ENCODE measurements around the gene ZNF330.

ZNF330 gene

DNA sequence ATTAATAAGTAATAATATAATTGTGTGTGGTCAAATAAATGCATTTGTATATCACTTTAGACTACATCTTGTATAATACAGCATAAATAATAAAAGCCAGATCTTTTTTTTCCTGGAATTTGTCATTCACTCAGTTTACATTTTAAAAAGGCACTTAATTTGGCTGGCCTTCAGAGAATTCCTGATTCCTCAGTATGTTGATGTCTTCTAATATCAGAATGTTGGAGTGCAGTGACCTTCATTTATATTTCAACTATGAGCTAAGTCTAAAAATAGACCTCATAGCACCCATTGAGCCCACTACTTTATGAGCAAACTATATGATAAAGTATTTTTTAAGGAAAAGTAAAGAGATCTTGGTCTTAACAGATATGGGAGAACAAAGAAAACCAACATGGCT is 27.8 kb downstream of the ZNF330 start:
- TF ChIP-seq, protein P1, sequence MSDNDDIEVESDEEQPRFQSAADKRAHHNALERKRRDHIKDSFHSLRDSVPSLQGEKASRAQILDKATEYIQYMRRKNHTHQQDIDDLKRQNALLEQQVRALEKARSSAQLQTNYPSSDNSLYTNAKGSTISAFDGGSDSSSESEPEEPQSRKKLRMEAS (IDR thresholded peaks at IDR 0.05): no peak
- TF ChIP-seq, protein P2, sequence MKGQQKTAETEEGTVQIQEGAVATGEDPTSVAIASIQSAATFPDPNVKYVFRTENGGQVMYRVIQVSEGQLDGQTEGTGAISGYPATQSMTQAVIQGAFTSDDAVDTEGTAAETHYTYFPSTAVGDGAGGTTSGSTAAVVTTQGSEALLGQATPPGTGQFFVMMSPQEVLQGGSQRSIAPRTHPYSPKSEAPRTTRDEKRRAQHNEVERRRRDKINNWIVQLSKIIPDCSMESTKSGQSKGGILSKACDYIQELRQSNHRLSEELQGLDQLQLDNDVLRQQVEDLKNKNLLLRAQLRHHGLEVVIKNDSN (IDR thresholded peaks at IDR 0.05): no peak
- TF ChIP-seq NFIC (IDR thresholded peaks at IDR 0.05) (no peak), CREB1 (IDR thresholded peaks at IDR 0.05; ENCODE audit: low read depth) (no peak), TEAD4 (IDR thresholded peaks at IDR 0.05) (no peak), CEBPB (IDR thresholded peaks at IDR 0.05) (no peak), EGR1 (IDR thresholded peaks at IDR 0.05) (no peak), ZBTB7A (IDR thresholded peaks at IDR 0.05; ENCODE audit: low read depth) (no peak), TAF1 (IDR thresholded peaks at IDR 0.05; ENCODE audit: low read depth) (no peak), EP300 (IDR thresholded peaks at IDR 0.05; ENCODE audit: borderline replicate concordance) (no peak), YY1 (IDR thresholded peaks at IDR 0.05; ENCODE audit: low read depth) (no peak), FOXM1 (IDR thresholded peaks at IDR 0.05; ENCODE audit: borderline replicate concordance, low read depth) (no peak), TCF12 (IDR thresholded peaks at IDR 0.05; ENCODE audit: low read depth) (no peak), RAD21 (IDR thresholded peaks at IDR 0.05; ENCODE audit: low read depth) (no peak)
- TF ChIP-seq, protein P3, sequence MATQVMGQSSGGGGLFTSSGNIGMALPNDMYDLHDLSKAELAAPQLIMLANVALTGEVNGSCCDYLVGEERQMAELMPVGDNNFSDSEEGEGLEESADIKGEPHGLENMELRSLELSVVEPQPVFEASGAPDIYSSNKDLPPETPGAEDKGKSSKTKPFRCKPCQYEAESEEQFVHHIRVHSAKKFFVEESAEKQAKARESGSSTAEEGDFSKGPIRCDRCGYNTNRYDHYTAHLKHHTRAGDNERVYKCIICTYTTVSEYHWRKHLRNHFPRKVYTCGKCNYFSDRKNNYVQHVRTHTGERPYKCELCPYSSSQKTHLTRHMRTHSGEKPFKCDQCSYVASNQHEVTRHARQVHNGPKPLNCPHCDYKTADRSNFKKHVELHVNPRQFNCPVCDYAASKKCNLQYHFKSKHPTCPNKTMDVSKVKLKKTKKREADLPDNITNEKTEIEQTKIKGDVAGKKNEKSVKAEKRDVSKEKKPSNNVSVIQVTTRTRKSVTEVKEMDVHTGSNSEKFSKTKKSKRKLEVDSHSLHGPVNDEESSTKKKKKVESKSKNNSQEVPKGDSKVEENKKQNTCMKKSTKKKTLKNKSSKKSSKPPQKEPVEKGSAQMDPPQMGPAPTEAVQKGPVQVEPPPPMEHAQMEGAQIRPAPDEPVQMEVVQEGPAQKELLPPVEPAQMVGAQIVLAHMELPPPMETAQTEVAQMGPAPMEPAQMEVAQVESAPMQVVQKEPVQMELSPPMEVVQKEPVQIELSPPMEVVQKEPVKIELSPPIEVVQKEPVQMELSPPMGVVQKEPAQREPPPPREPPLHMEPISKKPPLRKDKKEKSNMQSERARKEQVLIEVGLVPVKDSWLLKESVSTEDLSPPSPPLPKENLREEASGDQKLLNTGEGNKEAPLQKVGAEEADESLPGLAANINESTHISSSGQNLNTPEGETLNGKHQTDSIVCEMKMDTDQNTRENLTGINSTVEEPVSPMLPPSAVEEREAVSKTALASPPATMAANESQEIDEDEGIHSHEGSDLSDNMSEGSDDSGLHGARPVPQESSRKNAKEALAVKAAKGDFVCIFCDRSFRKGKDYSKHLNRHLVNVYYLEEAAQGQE (IDR thresholded peaks at IDR 0.05; ENCODE audit: low read depth): no peak

DNA sequence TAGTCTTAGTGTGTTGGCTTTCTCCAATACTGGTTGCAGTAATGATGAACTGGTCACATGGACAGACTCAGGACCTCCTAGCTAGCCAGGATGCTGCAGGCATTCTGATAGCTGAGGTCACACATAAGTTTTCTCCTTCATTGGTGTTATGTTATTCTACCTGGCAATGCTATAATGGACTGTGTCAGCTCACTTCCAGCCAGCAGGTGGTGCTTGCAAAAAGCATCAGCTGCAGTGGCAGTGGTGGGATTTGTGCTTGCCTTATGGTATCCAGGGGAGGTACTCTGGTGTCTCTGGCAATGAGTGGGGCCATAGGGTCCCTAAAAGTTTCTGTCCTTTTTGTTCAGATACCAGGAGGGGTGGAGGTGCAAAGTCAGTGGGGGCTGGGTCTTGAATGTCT is 33.6 kb downstream of the ZNF330 start:
- TF ChIP-seq NFIC (IDR thresholded peaks at IDR 0.05) (no peak), EP300 (IDR thresholded peaks at IDR 0.05; ENCODE audit: borderline replicate concordance) (no peak), FOXM1 (IDR thresholded peaks at IDR 0.05; ENCODE audit: borderline replicate concordance, low read depth) (no peak)

DNA sequence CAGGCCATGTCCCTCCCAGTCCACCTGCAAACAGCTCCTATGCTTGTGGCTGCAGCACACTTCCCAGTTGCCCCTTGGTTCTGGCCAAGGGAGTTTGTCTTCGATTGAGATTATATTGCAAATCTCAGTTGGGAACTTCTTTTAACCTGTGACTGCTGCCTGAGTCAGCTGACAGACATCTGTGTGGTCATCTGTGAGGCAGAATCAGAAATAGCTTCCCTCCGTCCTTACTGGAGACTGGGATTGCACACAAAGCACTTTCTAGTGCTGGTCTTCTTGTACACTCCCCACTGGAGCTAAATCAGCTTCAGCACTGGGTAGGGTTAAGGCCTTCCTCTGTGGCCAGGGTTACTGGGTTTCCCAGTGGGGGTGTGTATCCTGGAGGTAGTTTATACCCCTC is 34.3 kb downstream of the ZNF330 start:
- TF ChIP-seq NFIC (IDR thresholded peaks at IDR 0.05) (no peak), FOXM1 (IDR thresholded peaks at IDR 0.05; ENCODE audit: borderline replicate concordance, low read depth) (no peak), TAF1 (IDR thresholded peaks at IDR 0.05; ENCODE audit: low read depth) (no peak), TCF12 (IDR thresholded peaks at IDR 0.05; ENCODE audit: low read depth) (no peak), CEBPB (IDR thresholded peaks at IDR 0.05) (no peak), CREB1 (IDR thresholded peaks at IDR 0.05; ENCODE audit: low read depth) (no peak)
- TF ChIP-seq, protein P1 (IDR thresholded peaks at IDR 0.05): no peak
- TF ChIP-seq, protein P2 (IDR thresholded peaks at IDR 0.05): no peak

DNA sequence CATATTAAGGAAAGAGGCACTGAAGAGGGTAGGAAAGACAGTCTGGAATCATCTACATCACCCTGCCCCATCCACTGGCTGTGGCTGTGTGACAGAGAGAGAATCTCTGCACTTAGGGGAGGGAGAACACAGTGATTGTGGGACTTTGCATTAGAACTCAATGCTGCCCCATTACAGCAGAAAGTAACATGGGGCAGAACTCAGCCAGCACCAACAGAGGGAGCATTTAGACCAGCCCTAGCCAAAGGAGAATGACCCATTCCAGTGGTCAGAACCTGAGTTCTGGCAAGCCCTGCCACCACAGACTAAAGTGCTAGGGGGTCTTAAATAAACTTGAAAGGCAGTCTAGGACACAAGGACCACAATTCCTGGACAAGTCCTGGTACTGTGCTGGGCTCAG is 37.9 kb downstream of the ZNF330 start:
- no peak for TF ChIP-seq CREB1 (IDR thresholded peaks at IDR 0.05; ENCODE audit: low read depth)
- no peak for TF ChIP-seq TCF12 (IDR thresholded peaks at IDR 0.05; ENCODE audit: low read depth)
- peak; percentile 21; the same call in 1 of the 2 replicates for TF ChIP-seq RAD21 (IDR thresholded peaks at IDR 0.05; ENCODE audit: low read depth)

DNA sequence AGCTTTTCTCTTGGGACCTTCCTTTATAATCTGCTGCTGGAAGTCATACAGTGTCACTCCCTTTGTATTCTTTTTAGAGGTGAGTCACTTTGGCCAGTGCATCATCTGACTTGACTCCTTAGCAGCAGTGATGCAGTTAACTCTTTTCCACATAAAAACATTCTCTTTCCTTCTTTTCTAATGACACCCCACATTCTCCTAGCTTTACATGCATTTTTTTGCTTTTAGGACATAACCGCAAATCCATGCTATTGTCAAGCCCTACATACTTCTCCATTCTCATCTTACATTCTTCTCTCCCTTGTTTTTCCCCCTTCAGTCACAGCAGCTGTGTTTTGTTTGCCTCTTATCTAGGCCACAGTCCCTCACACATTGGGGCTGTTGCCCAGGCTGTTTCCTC is 55.1 kb downstream of the ZNF330 start:
- TF ChIP-seq, protein P2 (IDR thresholded peaks at IDR 0.05): no peak
- TF ChIP-seq CEBPB (IDR thresholded peaks at IDR 0.05): no peak
- TF ChIP-seq TAF1 (IDR thresholded peaks at IDR 0.05; ENCODE audit: low read depth): no peak
- TF ChIP-seq, protein P1 (IDR thresholded peaks at IDR 0.05): no peak
- no peak for TF ChIP-seq FOXM1 (IDR thresholded peaks at IDR 0.05; ENCODE audit: borderline replicate concordance, low read depth)
- no peak for TF ChIP-seq CREB1 (IDR thresholded peaks at IDR 0.05; ENCODE audit: low read depth)
- TF ChIP-seq TEAD4 (IDR thresholded peaks at IDR 0.05): no peak
- no peak for TF ChIP-seq YY1 (IDR thresholded peaks at IDR 0.05; ENCODE audit: low read depth)
- no peak for TF ChIP-seq ZBTB7A (IDR thresholded peaks at IDR 0.05; ENCODE audit: low read depth)
- TF ChIP-seq EP300 (IDR thresholded peaks at IDR 0.05; ENCODE audit: borderline replicate concordance): no peak
- TF ChIP-seq RAD21 (IDR thresholded peaks at IDR 0.05; ENCODE audit: low read depth): no peak
- TF ChIP-seq NFIC (IDR thresholded peaks at IDR 0.05): no peak
- TF ChIP-seq, protein P3 (IDR thresholded peaks at IDR 0.05; ENCODE audit: low read depth): no peak
- no peak for TF ChIP-seq TCF12 (IDR thresholded peaks at IDR 0.05; ENCODE audit: low read depth)
- TF ChIP-seq EGR1 (IDR thresholded peaks at IDR 0.05): no peak

DNA sequence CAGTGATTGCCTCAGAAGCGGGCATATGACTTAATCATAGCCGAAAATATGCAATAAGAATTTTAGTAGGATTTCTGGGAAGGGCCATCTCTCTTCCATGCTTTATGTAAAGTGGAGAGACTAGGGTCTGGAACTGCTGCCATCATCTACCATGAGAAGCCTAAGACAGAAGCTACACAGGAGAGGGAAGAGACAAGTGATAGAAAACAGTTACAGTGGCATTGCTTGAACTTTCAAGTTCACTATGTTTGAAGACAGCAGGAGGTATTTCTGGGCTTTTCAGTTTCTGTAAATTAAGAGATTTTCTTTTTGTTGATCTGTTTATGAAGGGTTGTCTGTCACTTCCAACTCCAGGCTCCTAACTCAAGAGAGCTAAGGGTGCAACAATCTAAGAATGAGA is 62.5 kb downstream of the ZNF330 start:
- TF ChIP-seq TCF12 (IDR thresholded peaks at IDR 0.05; ENCODE audit: low read depth): no peak
- no peak for TF ChIP-seq EP300 (IDR thresholded peaks at IDR 0.05; ENCODE audit: borderline replicate concordance)
- TF ChIP-seq, protein P2 (IDR thresholded peaks at IDR 0.05): no peak
- no peak for TF ChIP-seq CREB1 (IDR thresholded peaks at IDR 0.05; ENCODE audit: low read depth)
- no peak for TF ChIP-seq TAF1 (IDR thresholded peaks at IDR 0.05; ENCODE audit: low read depth)

Data from Ishikawa (cell line).